Heart left ventricle (tissue), 16 donors: ENCODE results near the gene BCAR3. TPM values are rescaled to one million over a fixed set of nuclear protein-coding genes. Genes with fewer than 3 reads are reported as not detected.
"Not testable (repeated sequence)": the region's sequence is repeated elsewhere in the genome, so short reads cannot be mapped to it uniquely, and the experiment has no call there.

ENCODE experiments used
- ATAC-seq, 4 donors: fragments of 200-7000 bp; cut with Tn5 transposase; one replicate each; pipeline ENCODE4 v1.9.1; 2020 to 2022; ENCODE audit warnings: moderate library complexity in 4 of 4, mild to moderate bottlenecking in 3 of 4, moderate number of reproducible peaks in 1 of 4
- DNase-seq, 5 donors: peaks; one replicate each; pipeline ENCODE4 v3.0.0-alpha.2; 2020
- H3K27ac ChIP-seq, 12 donors: fragments of 200-600 bp; sonication (generic) in 4 of 12; one replicate each; pipeline versions ENCODE4 v1.5.0 to v1.8.0; 2016 to 2022; ENCODE audit warnings: mild to moderate bottlenecking in 2 of 12
- H3K27me3 ChIP-seq, 9 donors: fragments of 200-600 bp; sonication (generic) in 2 of 9; one replicate each; pipeline versions ENCODE4 v1.5.1 to v1.8.0; 2016 to 2022; ENCODE audit warnings: mild to moderate bottlenecking in 3 of 9
- H3K36me3 ChIP-seq, 9 donors: fragments of 200-600 bp; sonication (generic) in 2 of 9; one replicate each; pipeline versions ENCODE4 v1.5.0 to v1.8.0; 2018 to 2022; ENCODE audit warnings: mild to moderate bottlenecking in 2 of 9
- H3K4me1 ChIP-seq, 12 donors: fragments of 200-600 bp; sonication (generic) in 4 of 12; one replicate each; pipeline versions ENCODE4 v1.5.0 to v1.8.0; 2016 to 2022; ENCODE audit warnings: mild to moderate bottlenecking in 3 of 12
- H3K4me3 ChIP-seq, 12 donors: fragments of 200-600 bp; sonication (generic) in 4 of 12; one replicate each; pipeline versions ENCODE4 v1.5.0 to v1.8.0; 2017 to 2022; ENCODE audit warnings: mild to moderate bottlenecking in 9 of 12, moderate library complexity in 4 of 12
- H3K9me3 ChIP-seq, 12 donors: fragments of 200-600 bp; sonication (generic) in 4 of 12; one replicate each; pipeline versions ENCODE4 v1.5.0 to v1.8.0; 2016 to 2022; ENCODE audit warnings: mild to moderate bottlenecking in 1 of 12
- POLR2A ChIP-seq, 2 donors: fragments of 450-650 bp; IDR thresholded peaks; one replicate each; pipeline ENCODE4 v1.6.1; 2017; ENCODE audit warnings: antibody characterized with exemption in 2 of 2, mild to moderate bottlenecking in 2 of 2, moderate library complexity in 2 of 2
- WGBS, 4 donors: extraction: QIAGEN DNeasy Blood & Tissue Kit in 2 of 4; methylation state at CpG; one replicate each; pipeline versions ENCODE4 v1.1.5 to v1.1.7; 2013 to 2018; 5-methylcytosine and 5-hydroxymethylcytosine counted together
- intact Hi-C, 10 donors: fragments of 100-400 bp; cut with DNase I; formaldehyde crosslinking; loops; one replicate each; pipeline versions ENCODE4 v1.11.1 to v1.14.2; 2022
- polyA plus RNA-seq, 2 donors: library from polyadenylated mRNA; stranded (reverse); fragments of 200-250 nt; gene quantifications; one replicate each; pipeline ENCODE4 v1.2.3, GENCODE V29; 2013
- total RNA-seq, 9 donors: library from RNA; depleted of rRNA in 2 of 9; stranded (reverse); fragments of >200 nt in 2 of 9; fragmentation: NEBNext Ultra II Directional in 3 of 9; extraction: Animal tissue kit (Norgen Biotek cat#: 25700) in 3 of 9; gene quantifications; one replicate each; pipeline versions ENCODE4 v1.1.0 to v1.2.4, GENCODE V29; 2016 to 2023
- TF ChIP-seq, protein P1 (sequence below), 12 donors: fragments of 200-600 bp; sonication (generic) in 4 of 12; IDR thresholded peaks; one replicate each; pipeline versions ENCODE4 v1.5.0 to v1.8.0; 2018 to 2022; ENCODE audit warnings: antibody characterized with exemption in 12 of 12, mild to moderate bottlenecking in 5 of 12
- donor health status: ischemic (EF 13 %, LVEDD 7.1; RV severe dilation, severe dysfunction).
- donor health status: healthy with polysubstance abuse.
- donor health status: DM: no; HTN: yes; CAD: no.
- donor health status: DM: no; HTN: no; CAD: no.
- donor health status: ischemic (EF 25% LVEDD 6.9; RV normal size, moderate dysfunction).
- donor health status: ischemic (EF 25% LVEDD 5.7; RV mildly dilated, moderate dysfunction).
- donor health status: healthy.
- donor health status: DM: yes; HTN: yes; CAD: no.
- donor health status: ischemic (EF 35%, LVEDD 5.7; RV mildly dilated, moderate dysfunction).
- donor health status: nonischemic (EF 11% LVEDD 7.7; RV severe dilation, severe dysfunction).
- donor health status: DM: yes; HTN: yes; CAD: no.
- donor health status: PGD.
- donor health status: ischemic (EF 29% LVEDD 5.4; RV normal size, mild dysfunction).
- donor health status: nonischemic (EF 23%, LVEDD 6.1; RV moderate dilation, normal function).

The BCAR3 gene
- total and polyA plus RNA-seq, 11 donors = 6.4 to 25.0 (median 12.9) TPM

DNA sequence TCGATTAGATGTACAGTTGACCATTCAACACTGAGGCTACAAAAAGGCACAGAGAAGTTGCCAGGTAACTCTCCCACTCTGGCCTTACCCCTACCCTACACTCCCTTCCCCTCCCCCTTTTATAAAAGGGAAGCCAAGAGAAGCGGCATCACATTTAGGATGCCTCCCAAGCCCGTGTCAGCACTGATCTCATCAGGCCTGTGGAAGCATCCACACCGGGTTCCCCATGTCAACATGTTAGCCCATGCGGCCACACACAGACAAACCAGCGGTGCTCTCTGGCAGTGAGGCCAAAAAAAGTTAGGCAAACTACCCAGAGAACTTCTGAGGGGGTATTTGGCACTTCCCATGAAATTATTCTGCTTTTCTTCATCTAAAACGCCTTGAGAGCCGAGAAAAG, 29.9 kb downstream of the BCAR3 start:
- DNase-seq (no peak), ATAC-seq (peak in 2 of 4 donors; percentile 31 to 32)
- H3K9me3 ChIP-seq = no peaks in the 10 kb centered on the region
- no peak overlapping the region for H3K4me3 ChIP-seq
- 84 to 91% (median 86%) methylated on average over 8 of the region's 8 CpGs for WGBS, 4 donors
- H3K36me3 ChIP-seq = peaks cover 0 to 14% (median 0%) of the 10 kb centered on the region in 9 donors
- intact Hi-C loops = no loop called here
- H3K27ac ChIP-seq = no peak overlapping the region
- no peaks in the 10 kb centered on the region for H3K27me3 ChIP-seq
- TF ChIP-seq, protein P1, sequence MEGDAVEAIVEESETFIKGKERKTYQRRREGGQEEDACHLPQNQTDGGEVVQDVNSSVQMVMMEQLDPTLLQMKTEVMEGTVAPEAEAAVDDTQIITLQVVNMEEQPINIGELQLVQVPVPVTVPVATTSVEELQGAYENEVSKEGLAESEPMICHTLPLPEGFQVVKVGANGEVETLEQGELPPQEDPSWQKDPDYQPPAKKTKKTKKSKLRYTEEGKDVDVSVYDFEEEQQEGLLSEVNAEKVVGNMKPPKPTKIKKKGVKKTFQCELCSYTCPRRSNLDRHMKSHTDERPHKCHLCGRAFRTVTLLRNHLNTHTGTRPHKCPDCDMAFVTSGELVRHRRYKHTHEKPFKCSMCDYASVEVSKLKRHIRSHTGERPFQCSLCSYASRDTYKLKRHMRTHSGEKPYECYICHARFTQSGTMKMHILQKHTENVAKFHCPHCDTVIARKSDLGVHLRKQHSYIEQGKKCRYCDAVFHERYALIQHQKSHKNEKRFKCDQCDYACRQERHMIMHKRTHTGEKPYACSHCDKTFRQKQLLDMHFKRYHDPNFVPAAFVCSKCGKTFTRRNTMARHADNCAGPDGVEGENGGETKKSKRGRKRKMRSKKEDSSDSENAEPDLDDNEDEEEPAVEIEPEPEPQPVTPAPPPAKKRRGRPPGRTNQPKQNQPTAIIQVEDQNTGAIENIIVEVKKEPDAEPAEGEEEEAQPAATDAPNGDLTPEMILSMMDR (IDR thresholded peaks at IDR 0.05) = no peak
- TF ChIP-seq POLR2A (IDR thresholded peaks at IDR 0.05) = no peak
- H3K4me1 ChIP-seq = peaks cover 0 to 15% (median 0%) of the 10 kb centered on the region in 12 donors

DNA sequence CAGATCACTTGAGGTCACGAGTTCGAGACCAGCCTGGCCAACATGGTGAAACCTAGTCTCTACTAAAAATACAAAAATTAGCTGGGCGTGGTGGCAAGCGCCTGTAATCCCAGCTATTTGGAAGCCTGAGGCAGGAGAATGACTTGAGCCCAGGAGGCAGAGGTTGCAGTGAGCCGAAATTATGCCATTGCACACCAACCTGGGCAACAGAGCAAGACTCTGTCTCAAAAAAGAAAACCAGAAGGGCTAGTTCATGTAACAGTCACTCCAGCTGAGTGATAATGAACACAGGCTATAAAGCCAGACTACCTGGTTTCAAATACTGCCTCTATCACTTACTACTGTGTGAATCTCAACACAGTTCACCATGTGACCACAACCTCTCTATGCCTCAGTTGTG, 31.5 kb downstream of the BCAR3 start:
- WGBS, 4 donors = 89 to 96% (median 95%) methylated on average over 5 of the region's 5 CpGs
- H3K9me3 ChIP-seq, intact Hi-C loops, H3K4me3 ChIP-seq, H3K27me3 ChIP-seq, DNase-seq, H3K27ac ChIP-seq, ATAC-seq: not testable (repeated sequence)
- Histone ChIP-seq H3K36me3 (peaks cover 0 to 16% (median 0%) of the 10 kb centered on the region in 9 donors), H3K4me1 (peaks cover 0 to 12% (median 0%) of the 10 kb centered on the region in 12 donors)

DNA sequence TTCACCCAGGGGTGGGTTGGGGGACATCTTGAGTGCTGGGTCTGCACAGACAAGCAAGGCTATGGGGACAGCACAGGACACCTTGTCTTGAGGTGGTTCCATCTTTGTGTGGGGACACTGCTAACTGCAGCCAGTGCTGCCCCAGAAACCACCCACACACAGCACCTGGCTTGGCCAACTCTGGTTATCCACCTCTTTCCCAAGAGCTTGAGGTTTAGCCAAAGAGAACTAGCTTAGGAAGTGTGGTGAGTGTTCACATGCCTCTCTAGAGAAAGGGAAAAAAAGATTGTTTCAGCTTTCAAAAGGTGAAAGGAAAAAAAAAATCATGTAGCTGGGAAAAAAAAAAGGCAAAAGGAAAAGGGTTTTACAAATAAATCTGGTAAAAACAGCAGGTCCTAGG, 32.4 kb downstream of the BCAR3 start:
- peak in 1 of 4 donors; percentile 13 for ATAC-seq
- intact Hi-C loops = no loop called here
- H3K27me3 ChIP-seq = no peaks in the 10 kb centered on the region
- TF ChIP-seq, protein P1 (IDR thresholded peaks at IDR 0.05) = no peak
- no peak for TF ChIP-seq POLR2A (IDR thresholded peaks at IDR 0.05)
- peaks cover 0 to 11% (median 0%) of the 10 kb centered on the region in 9 donors for H3K36me3 ChIP-seq
- no peak overlapping the region for H3K4me3 ChIP-seq
- no peak overlapping the region for H3K27ac ChIP-seq
- peaks cover 0 to 10% (median 0%) of the 10 kb centered on the region in 12 donors for H3K4me1 ChIP-seq
- no peak for DNase-seq
- no peaks in the 10 kb centered on the region for H3K9me3 ChIP-seq

DNA sequence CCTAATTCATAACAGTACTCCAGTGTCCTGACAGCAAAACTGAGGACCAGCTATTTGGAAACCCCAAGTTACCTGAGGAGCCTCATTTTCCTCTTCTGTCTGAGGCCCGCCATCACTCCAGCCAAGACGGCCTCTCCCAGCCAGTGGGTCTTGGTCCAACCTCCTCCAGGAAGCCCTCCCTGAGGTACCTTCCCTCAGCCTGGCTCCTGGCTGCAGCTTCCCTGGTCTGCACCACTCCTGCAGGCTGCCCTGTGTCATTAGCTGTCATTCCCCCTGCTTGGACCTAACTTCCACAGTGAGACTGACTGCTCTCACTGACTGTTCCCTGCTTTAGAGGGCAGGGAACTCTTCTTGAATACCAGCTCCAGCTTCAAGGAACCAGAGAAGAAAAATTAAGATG, 33.0 kb downstream of the BCAR3 start:
- Histone ChIP-seq H3K4me3 (no peak overlapping the region), H3K27me3 (no peaks in the 10 kb centered on the region), H3K27ac (no peak overlapping the region), H3K9me3 (no peaks in the 10 kb centered on the region), H3K36me3 (peaks cover 0 to 11% (median 0%) of the 10 kb centered on the region in 9 donors), H3K4me1 (peaks cover 0 to 10% (median 0%) of the 10 kb centered on the region in 12 donors)
- WGBS, 4 donors = 81 to 100% (median 99%) methylated on average over 2 of the region's 2 CpGs
- TF ChIP-seq, protein P1 (IDR thresholded peaks at IDR 0.05) = no peak
- no peak for TF ChIP-seq POLR2A (IDR thresholded peaks at IDR 0.05)
- intact Hi-C loops = no loop called here
- peak in 1 of 4 donors; percentile 17 for ATAC-seq
- DNase-seq = no peak

DNA sequence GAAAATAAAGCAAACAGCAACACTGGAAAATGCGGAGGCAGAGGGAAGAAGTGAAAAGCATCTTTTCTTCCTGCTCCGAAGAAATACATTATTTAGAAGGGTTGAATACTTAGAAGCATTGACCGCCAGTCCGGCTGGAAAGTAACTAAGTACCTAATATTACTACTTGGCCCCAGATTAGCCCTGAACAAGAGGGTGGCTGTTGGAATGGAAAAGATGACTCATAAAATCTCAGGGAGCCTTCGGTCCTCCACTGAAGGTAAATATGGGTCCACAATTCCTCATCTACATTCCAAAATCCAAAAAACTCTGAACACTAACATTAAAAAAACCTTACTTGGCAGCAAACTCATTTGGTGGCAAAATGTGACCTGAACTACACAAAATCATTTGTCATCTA, 40.1 kb downstream of the BCAR3 start:
- H3K4me3 ChIP-seq = no peak overlapping the region
- no peaks in the 10 kb centered on the region for H3K9me3 ChIP-seq
- H3K36me3 ChIP-seq = peaks cover 0 to 27% (median 14%) of the 10 kb centered on the region in 9 donors
- 85 to 94% (median 88%) methylated on average over 5 of the region's 5 CpGs for WGBS, 4 donors
- ATAC-seq = no peak
- DNase-seq = no peak
- H3K27me3 ChIP-seq = no peaks in the 10 kb centered on the region
- intact Hi-C loops = loop anchor here in 1 of 10 donors (5.0 kb wide), 1 partner anchor 56 kb away; no protein-coding TSS in a partner anchor
- TF ChIP-seq POLR2A (IDR thresholded peaks at IDR 0.05) = no peak
- TF ChIP-seq, protein P1 (IDR thresholded peaks at IDR 0.05) = no peak
- no peak overlapping the region for H3K27ac ChIP-seq
- peaks cover 0 to 8% (median 0%) of the 10 kb centered on the region in 12 donors for H3K4me1 ChIP-seq
